Mesenteric fat pad (tissue), 1 donor: ENCODE data around the gene SMARCB1. TPM values are rescaled to one million over a fixed set of nuclear protein-coding genes. Genes with fewer than 3 reads are reported as not detected.

Experiments
- DNase-seq: peaks from one replicate; pipeline ENCODE4 v3.0.0-alpha.2; 2020; ENCODE audit warnings: low spot score
- total RNA-seq: library from RNA; stranded (reverse); fragmentation: NEBNext Ultra II Directional; extraction: Animal tissue kit (Norgen Biotek cat#: 25700); gene quantifications from one replicate; pipeline ENCODE4 v1.2.1, GENCODE V29; 2021
- donor health status: DM: yes; HTN: yes; CAD: no.

SMARCB1 gene
- total RNA-seq, 1 donor from 2014 or later: 70.7 TPM

DNA sequence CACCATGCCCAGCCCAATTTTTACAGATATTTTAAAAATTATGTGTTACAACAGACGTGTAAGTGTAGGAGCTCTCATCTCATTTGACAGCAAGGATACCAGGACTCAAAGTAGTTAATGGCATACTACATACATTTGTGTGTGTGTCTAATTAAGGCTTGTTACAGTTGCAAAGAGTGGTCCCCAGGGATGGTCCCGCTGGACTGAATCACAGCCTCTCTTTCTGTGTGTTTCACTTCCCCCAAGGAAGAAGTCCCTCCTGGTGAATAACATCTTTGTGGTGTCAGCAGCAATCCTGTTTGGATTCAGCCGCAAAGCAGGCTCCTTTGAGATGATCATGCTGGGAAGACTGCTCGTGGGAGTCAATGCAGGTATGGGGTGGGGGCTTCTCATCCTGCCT lies 88.1 kb downstream of the SMARCB1 start:
- DNase-seq: no peak

DNA sequence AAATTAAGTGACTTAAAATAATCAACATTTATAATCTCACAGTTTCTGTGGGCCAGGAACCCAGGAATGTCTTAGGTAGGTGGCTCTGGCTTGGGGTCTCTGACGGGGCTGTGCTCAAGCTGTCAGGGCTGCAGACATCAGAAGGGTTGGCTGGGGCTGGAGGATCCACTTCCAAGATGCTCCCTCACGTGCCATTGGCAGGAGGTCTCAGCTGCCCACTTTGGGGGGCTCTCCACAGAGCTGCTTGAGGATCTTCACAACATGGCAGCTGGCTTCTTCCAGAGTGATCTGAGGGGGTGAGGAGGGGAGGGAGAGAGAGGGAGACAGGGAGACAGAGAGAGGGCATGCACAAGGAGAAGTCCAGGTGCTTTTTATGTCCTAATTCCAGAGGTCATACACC lies 89.0 kb downstream of the SMARCB1 start:
- no peak for DNase-seq

DNA sequence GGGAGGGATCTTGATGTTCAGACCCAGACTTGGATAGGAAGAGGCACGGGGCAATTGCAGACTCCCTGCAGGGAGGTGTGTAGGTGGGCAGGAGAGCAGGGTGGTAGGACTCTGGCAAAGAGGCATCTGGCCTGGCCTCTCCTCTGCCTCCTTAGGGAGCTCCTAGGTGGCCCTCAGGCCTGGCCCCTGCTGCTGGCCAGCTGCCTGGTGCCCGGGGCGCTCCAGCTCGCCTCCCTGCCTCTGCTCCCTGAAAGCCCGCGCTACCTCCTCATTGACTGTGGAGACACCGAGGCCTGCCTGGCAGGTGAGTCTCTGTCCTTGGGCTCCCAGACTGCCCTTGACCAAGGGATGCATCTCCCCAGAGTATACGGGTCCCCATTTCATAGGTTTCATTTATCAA lies 90.8 kb downstream of the SMARCB1 start:
- DNase-seq: no peak

DNA sequence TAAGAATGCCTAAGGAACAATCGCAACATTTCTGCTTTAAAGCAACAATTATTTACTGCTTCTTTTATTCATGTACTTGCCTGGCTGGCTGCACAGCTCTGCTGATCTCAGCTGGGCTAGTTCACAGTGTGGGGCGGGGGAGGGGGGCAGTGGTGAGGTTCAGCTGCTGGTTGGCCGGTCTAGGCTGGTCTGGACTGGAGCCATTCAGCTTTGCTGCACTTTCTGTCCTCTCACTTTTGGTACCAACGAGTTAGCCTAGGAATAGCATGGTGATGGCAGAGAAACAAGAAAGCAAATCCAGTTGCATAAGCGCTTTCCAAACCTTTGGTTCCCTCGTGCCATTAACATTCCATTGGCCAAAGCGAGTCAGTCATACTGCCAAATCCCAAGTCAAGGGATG lies 91.5 kb downstream of the SMARCB1 start:
- no peak for DNase-seq

DNA sequence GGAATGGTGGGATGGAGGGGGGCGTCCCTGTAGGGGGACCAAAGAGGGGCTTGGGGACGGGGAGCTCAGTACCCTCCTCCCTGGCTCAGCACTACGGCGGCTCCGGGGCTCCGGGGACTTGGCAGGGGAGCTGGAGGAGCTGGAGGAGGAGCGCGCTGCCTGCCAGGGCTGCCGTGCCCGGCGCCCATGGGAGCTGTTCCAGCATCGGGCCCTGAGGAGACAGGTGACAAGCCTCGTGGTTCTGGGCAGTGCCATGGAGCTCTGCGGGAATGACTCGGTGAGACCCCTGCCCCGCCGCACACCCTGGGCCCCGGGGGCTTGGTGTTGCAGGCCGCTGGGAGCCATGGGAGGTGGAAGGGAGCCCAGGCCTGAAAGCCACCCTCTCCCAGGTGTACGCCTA lies 95.6 kb downstream of the SMARCB1 start:
- DNase-seq: no peak

DNA sequence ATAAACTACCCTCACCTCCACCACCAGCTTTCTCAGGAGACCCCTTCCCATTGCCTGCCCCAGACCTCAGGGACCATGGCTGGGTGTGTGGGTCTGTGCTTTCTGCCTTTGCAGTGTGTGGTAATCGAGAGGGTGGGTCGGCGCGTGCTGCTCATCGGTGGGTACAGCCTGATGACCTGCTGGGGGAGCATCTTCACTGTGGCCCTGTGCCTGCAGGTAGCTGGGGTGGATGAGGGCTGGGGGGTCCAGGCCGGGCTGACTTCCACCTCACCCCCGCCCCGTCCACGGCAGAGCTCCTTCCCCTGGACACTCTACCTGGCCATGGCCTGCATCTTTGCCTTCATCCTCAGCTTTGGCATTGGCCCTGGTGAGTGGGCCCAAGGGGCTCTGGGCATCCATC lies 96.9 kb downstream of the SMARCB1 start:
- no peak for DNase-seq

DNA sequence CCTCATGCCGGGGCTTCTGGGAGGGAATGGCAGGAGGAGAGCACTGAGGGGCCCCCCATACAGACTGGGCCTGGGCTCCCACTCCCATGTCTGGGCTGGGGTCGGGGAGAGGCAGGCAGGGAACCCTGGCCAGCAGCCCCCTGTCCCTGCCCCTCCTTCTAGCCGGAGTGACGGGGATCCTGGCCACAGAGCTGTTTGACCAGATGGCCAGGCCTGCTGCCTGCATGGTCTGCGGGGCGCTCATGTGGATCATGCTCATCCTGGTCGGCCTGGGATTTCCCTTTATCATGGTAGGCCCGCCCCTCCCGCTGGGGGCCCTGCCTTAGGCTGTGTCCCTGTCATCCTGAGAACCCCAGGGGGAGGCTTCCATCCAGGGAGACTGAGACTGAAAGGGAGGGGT lies 97.4 kb downstream of the SMARCB1 start:
- no peak for DNase-seq

Other genes starting within 250 kb of the SMARCB1 start
- gene IGLL1, start 206.7 kb upstream of the SMARCB1 start, total RNA-seq: not detected
- gene DRICH1, start 154.6 kb upstream of the SMARCB1 start, total RNA-seq: 0.39 TPM
- 1.5 TPM for gene RGL4, start 96.0 kb upstream of the SMARCB1 start, total RNA-seq
- gene ZNF70, start 35.9 kb upstream of the SMARCB1 start, total RNA-seq: 7.8 TPM
- gene VPREB3, start 32.5 kb upstream of the SMARCB1 start, total RNA-seq: not detected
- not detected for gene C22orf15, start 24.0 kb upstream of the SMARCB1 start, total RNA-seq
- 357 TPM for gene CHCHD10, start 19.0 kb upstream of the SMARCB1 start, total RNA-seq
- 5.7 TPM for gene MMP11, start 14.1 kb upstream of the SMARCB1 start, total RNA-seq
- gene DERL3, start 52.0 kb downstream of the SMARCB1 start, total RNA-seq: 1.4 TPM
- 8.4 TPM for gene SLC2A11, start 70.9 kb downstream of the SMARCB1 start, total RNA-seq
- 319 TPM for gene MIF, start 107.4 kb downstream of the SMARCB1 start, total RNA-seq
- gene GSTT2B, start 174.2 kb downstream of the SMARCB1 start, total RNA-seq: 3.8 TPM
- 1.2 TPM for gene DDTL, start 179.9 kb downstream of the SMARCB1 start, total RNA-seq
- gene DDT, start 187.5 kb downstream of the SMARCB1 start, total RNA-seq: 116 TPM
- not detected for gene GSTT2, start 193.2 kb downstream of the SMARCB1 start, total RNA-seq
- not detected for gene GSTT4, start 218.5 kb downstream of the SMARCB1 start, total RNA-seq
- 41.7 TPM for gene CABIN1, start 224.3 kb downstream of the SMARCB1 start, total RNA-seq